ENCODE measurements around the gene NLGN1. TPM values are rescaled to one million over a fixed set of nuclear protein-coding genes. Genes with fewer than 3 reads are reported as not detected.

Gene NLGN1
- total RNA-seq, 1 donor from 2014 or later, result 4.5 TPM

DNA sequence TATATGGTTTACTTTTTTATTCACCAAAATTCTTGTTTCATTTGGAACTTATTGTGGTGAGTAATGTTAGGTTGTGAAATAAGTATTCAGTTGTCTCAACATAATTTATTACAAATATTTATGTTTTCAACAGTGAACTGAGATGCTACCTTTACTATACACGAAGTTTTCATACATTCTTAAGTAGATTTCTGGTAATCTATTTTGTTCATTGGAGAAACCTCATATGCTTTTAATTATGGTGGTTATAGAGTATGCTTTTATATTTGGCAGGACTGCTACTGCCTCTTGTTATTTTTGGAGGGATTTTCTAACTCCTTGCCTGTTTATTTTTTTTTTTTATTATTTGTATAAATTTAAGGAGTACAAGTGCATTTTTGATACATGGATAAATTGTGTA is 253.1 kb downstream of the NLGN1 start:
- DNase-seq (ENCODE audit: low read depth), result no peak
- TF ChIP-seq, protein P1, sequence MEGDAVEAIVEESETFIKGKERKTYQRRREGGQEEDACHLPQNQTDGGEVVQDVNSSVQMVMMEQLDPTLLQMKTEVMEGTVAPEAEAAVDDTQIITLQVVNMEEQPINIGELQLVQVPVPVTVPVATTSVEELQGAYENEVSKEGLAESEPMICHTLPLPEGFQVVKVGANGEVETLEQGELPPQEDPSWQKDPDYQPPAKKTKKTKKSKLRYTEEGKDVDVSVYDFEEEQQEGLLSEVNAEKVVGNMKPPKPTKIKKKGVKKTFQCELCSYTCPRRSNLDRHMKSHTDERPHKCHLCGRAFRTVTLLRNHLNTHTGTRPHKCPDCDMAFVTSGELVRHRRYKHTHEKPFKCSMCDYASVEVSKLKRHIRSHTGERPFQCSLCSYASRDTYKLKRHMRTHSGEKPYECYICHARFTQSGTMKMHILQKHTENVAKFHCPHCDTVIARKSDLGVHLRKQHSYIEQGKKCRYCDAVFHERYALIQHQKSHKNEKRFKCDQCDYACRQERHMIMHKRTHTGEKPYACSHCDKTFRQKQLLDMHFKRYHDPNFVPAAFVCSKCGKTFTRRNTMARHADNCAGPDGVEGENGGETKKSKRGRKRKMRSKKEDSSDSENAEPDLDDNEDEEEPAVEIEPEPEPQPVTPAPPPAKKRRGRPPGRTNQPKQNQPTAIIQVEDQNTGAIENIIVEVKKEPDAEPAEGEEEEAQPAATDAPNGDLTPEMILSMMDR (IDR thresholded peaks at IDR 0.05; ENCODE audit: insufficient read depth, low read length, poor library complexity, severe bottlenecking), result no peak
- no peak overlapping the region for H3K4me3 ChIP-seq (ENCODE audit: low read depth, low read length)
- no peaks in the 10 kb centered on the region for H3K27me3 ChIP-seq (ENCODE audit: control insufficient read depth, insufficient read depth, low read length)
- no peaks in the 10 kb centered on the region for H3K36me3 ChIP-seq (ENCODE audit: control insufficient read depth, insufficient read depth, low read length)

DNA sequence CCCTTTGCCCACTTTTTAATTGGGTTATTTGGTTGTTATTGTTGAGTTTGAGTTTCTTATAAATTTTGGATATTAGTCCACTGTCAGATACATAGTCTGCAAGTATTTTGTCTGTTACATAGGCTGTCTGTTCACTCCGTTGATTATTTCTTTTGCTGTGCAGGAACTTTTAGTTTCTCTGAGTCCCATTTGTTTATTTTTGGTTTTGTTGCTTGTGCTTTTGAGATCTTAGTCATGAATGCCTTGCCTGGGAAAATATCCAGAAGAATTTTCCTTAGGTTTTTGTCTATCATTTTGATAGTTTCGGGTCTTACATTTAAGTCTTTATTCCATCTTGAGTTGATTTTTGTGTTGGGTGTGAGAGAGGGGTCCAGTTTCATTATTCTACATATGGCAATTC is 254.5 kb downstream of the NLGN1 start:
- Histone ChIP-seq H3K4me3 (ENCODE audit: low read depth, low read length) (no peak overlapping the region), H3K27me3 (ENCODE audit: control insufficient read depth, insufficient read depth, low read length) (no peaks in the 10 kb centered on the region), H3K36me3 (ENCODE audit: control insufficient read depth, insufficient read depth, low read length) (no peaks in the 10 kb centered on the region)
- no peak for DNase-seq (ENCODE audit: low read depth)
- TF ChIP-seq, protein P1 (IDR thresholded peaks at IDR 0.05; ENCODE audit: insufficient read depth, low read length, poor library complexity, severe bottlenecking), result no peak

DNA sequence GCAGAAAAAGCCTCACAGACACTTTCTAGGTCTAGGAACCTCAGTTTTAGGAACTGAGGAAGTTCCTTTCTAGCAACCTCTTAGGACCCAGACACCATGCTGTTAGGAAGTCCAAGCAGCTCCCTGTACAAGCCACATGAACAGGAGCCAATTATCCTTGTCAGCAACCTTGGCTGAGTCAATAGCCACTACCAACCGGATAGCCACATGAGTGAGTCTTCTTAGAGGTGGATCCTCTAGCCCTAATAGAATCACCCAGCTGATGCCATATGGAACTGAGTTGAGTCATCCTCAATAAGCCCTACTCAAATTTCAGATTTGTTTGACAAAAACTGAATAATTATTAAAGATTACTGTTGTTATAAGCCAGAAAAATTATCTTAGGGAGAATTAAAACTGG is 256.2 kb downstream of the NLGN1 start:
- no peak for DNase-seq (ENCODE audit: low read depth)
- no peak overlapping the region for H3K4me3 ChIP-seq (ENCODE audit: low read depth, low read length)
- TF ChIP-seq, protein P1 (IDR thresholded peaks at IDR 0.05; ENCODE audit: insufficient read depth, low read length, poor library complexity, severe bottlenecking), result no peak
- H3K27me3 ChIP-seq (ENCODE audit: control insufficient read depth, insufficient read depth, low read length), result no peaks in the 10 kb centered on the region
- H3K36me3 ChIP-seq (ENCODE audit: control insufficient read depth, insufficient read depth, low read length), result no peaks in the 10 kb centered on the region

DNA sequence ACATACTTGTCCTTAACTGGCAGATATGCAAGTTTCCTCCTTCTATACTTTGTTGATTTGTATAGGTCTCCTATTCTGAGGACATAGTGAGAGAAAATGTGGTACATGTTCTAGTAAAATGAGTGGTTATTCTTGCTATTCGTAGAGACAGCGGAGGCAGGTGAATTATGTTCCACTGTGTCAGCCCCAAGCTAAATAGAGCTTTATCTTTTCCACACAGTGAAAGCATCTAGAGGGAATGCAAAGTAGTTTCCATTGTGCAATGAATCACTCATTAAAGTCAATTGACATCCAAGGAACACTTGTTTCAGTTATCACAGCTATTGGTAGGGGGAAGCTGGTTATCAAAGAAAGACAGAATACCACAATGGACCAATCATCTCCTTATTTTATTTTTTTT is 262.4 kb downstream of the NLGN1 start:
- Histone ChIP-seq H3K36me3 (ENCODE audit: control insufficient read depth, insufficient read depth, low read length) (no peaks in the 10 kb centered on the region), H3K4me3 (ENCODE audit: low read depth, low read length) (no peak overlapping the region), H3K27me3 (ENCODE audit: control insufficient read depth, insufficient read depth, low read length) (no peaks in the 10 kb centered on the region)
- DNase-seq (ENCODE audit: low read depth), result no peak
- TF ChIP-seq, protein P1 (IDR thresholded peaks at IDR 0.05; ENCODE audit: insufficient read depth, low read length, poor library complexity, severe bottlenecking), result no peak

DNA sequence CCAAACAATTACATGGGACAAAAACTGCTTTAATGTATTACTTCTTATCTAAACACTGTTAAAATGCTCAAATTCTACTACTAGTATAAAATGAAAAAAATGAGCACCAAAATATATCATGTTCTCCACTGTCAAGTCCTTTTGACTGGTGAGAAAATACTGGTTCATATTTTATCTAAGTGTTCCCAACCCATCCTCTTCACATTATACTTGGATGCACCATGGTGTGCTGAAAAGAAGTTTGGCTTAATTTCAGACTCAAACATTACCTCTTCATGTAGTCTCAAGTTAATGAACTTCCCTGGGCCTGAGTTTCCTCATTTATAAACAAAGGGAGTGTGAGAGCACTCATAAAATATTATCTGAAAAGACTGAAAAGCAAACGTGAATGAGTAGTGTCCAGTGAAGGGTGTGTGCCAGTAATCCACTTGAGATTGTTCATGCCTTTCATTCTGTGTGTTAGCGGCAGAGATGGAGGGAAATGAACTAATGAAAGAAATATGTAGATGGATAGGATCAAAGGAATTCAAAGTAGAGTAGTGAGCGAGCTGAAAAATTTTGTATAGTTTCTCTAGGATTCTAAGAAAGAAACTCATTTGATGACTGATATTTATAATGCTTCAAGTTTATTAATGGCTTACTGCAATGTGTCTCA is 263.2 kb downstream of the NLGN1 start:
- no peaks in the 10 kb centered on the region for H3K27me3 ChIP-seq (ENCODE audit: control insufficient read depth, insufficient read depth, low read length)
- no peaks in the 10 kb centered on the region for H3K36me3 ChIP-seq (ENCODE audit: control insufficient read depth, insufficient read depth, low read length)
- DNase-seq (ENCODE audit: low read depth), result no peak
- no peak overlapping the region for H3K4me3 ChIP-seq (ENCODE audit: low read depth, low read length)
- TF ChIP-seq, protein P1 (IDR thresholded peaks at IDR 0.05; ENCODE audit: insufficient read depth, low read length, poor library complexity, severe bottlenecking), result no peak

DNA sequence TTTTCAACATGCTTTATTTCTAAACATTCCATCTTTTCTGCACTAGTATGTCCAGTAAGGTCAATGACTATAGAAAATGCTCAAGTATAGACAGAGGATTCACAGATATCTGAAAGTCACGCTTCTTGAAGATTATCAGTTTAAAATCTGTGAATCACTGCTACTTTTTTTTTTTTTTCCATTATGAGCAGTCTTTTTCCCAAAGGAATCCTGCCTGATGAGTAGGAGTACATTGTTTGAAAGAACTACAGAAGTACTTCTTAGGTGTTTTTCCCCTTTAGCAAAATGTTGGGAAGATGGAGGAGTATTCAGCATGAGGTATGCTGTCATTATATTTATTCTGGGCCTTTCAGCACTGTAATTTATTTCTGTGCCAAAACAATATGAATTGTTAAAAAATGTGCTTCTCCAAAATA is 266.2 kb downstream of the NLGN1 start:
- H3K36me3 ChIP-seq (ENCODE audit: control insufficient read depth, insufficient read depth, low read length), result no peaks in the 10 kb centered on the region
- H3K4me3 ChIP-seq (ENCODE audit: low read depth, low read length), result no peak overlapping the region
- TF ChIP-seq, protein P1 (IDR thresholded peaks at IDR 0.05; ENCODE audit: insufficient read depth, low read length, poor library complexity, severe bottlenecking), result no peak
- H3K27me3 ChIP-seq (ENCODE audit: control insufficient read depth, insufficient read depth, low read length), result no peaks in the 10 kb centered on the region
- no peak for DNase-seq (ENCODE audit: low read depth)
